Activated CD4-positive, CD25-positive, alpha-beta regulatory T cell (primary cell): ENCODE measurements around the gene LDAF1.
"Not testable (repeated sequence)": the region's sequence is repeated elsewhere in the genome, so short reads cannot be mapped to it uniquely, and the experiment has no call there.

Source experiments
- DNase-seq, 4 experiments: peaks; one replicate each; lab custom pipeline; 2025; lab: John Stamatoyannopoulos, UW

Gene LDAF1

DNA sequence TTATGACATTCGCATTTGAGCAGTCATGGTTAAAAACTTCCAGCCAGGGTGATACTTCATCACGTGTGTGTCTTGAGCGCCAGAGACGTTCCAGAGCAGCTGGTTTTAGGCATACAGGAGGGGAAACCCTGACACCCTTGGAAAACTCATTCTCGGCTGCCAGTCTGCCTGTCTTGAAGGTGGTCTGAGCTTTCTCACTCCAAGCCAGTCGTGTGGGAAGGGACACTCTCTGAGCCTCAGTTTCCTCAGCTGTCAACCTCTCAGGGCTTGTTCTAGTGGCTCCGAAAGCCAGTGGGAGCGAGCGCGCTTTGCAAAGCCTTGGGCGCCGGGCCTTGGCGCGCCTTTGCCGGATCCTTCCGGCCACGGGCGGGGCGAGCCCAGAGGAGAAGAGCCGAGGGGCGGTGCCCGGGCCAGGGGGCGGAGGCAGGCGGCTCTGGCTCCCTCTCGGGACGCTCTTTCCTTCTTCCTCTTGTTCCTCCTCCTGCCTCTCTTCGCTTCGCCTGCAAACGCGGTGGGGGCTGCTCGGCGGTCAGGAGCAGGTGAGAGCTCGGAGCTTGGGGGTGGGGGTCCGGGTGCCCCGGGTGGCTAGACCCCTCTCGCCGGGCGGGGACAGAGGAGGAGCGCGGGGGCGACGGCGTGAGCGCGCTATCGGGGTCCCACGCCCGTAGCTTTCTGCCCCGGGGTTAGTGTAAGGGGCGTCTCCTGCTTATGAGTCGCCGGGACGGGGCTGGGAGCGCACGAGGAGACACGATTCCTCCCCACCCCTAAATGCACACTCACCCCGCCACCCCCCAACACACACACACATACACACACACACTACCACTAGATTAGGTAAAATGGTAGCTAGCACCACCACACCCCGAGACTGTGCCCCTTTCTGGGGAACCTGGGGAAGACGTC lies at the start of gene LDAF1:
LDAF1 (plus strand) TSS at position 467 of the 903 bp plus-strand sequence. CDS start 2,509 bp downstream, outside the sequence.
- DNase-seq = peak; percentile 65 to 73 (median 66)

- DNase-seq = not testable (repeated sequence)
These were observed 42.9 kb upstream of the LDAF1 start for GRCh38 chr16:21115551-21115950.

DNA sequence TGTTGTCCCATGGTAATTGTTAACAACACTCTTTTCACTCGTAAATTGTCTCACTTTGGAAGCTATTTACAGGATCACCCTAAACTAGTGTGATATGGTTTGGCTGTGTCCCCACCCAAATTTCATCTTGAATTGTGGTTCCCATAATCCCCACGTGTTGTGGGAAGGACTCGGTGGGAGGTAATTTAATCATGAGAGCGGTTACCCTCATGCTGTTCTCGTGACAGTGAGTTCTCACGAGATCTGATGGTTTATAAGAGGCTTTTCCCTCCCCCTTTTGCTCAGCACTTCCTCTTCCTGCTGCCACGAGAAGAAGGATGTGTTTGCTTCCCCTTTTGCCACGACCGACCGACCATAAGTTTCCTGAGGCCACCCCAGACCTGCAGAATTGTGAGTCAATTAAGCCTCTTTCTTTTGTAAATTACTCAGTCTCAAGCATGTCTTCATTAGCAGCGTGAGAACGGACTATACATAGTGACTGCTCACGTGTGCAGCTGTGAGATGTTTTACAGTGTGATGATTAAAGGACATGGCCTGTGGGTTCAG lies 42.3 kb upstream of the LDAF1 start:
- no peak for DNase-seq

GRCh38 chr16:21117567-21117966 lies 40.9 kb upstream of the LDAF1 start:
- no peak for DNase-seq

- no peak for DNase-seq
These were observed 37.4 kb upstream of the LDAF1 start for GRCh38 chr16:21120976-21121520.

DNA sequence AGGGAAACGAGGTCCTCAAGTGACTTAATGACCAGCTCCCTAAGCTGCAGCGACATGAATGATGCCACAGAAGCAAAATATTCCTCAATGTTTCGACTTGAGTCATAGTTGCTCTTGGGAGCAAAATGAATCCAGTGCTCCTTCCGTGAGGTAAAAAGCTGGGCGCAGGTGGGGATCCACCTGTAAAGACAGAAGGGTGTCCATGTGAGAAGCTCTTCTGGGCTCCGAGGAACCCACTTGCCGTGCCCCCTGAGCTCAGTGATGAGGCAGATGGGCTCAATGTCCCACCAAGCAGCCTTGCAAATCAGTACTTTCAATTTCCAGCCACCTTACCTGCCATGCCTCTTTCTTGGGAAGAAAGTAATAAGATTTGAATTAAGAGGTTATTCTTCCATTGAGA lies 33.3 kb upstream of the LDAF1 start:
- no peak for DNase-seq

DNA sequence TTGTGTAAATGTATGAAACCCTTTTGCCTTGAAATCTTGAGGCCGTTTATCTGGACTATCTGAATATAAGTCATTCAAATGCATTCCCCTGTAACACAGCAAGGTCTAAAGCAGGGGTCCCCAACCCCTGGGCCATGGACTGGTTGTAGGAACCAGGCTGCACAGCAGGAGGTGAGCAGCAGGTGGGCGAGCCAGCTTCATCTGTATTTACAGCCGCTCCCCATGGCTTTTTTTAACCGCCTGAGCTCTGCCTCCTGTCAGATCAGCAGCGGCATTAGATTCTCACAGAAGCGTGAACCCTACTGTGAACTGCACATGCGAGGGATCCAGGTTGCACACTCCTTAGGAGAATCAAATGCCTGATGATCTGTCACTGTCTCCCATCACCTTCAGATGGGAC lies 32.0 kb upstream of the LDAF1 start:
- DNase-seq = no peak

DNA sequence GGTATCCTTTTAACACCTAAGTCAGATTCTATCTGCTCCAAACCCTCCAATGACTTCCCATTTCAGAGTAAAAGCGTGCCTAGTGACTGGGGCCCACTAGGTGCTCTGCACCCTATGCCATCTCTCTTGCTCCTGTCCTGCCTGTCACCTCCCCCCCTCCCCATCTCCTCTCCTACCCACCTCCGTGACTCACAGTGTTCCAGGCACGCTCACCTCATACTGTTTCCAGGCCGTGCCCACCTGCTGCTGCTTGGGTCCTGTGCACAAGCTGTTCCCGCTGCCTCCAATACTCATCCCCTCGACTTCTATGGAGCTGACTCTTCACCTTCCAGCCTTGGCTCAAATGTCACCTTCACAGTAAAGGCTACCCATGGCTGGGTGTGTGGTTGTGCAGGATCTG lies 29.5 kb upstream of the LDAF1 start:
- DNase-seq = no peak

- DNase-seq = no peak
These were observed 27.7 kb upstream of the LDAF1 start for GRCh38 chr16:21130811-21131210.

- DNase-seq = no peak
These were observed 24.4 kb upstream of the LDAF1 start for GRCh38 chr16:21134053-21134452.

GRCh38 chr16:21145738-21146137 lies 12.7 kb upstream of the LDAF1 start:
- DNase-seq = no peak

DNA sequence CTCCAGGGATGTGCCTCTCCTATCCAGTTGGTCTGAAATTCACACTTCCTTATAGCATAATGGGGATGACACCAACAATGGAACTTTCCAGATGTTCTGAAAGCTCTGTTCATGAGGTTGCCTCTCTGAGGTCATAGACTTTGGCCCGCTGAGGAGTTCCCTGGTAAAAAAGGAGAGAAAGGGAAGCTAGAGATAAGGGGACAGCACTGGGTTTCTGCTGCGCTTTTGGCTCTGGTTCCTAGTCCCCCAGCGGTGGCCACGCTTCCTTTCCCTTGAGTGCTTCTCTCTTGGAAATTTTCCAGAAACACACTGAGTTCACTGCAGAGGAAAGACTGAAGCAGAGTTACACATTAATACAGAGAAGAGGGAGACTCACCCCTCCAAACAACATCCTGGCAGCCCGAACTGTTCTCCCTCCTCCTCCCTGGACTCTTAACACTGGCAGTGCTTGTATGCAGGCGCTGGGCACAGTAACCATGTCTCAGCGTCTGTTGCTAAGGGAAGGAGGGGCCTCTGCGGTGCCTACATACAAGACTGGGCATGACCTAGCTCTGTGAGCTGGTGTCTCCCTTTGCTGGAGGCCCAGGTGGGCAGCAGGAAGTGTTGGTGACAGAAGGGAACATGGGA lies 8.0 kb upstream of the LDAF1 start, which contains the start of gene DNAH3:
DNAH3 (minus strand) TSS at position 472 of the 627 bp plus-strand sequence. CDS start 527 bp downstream, outside the sequence.
- no peak for DNase-seq

DNA sequence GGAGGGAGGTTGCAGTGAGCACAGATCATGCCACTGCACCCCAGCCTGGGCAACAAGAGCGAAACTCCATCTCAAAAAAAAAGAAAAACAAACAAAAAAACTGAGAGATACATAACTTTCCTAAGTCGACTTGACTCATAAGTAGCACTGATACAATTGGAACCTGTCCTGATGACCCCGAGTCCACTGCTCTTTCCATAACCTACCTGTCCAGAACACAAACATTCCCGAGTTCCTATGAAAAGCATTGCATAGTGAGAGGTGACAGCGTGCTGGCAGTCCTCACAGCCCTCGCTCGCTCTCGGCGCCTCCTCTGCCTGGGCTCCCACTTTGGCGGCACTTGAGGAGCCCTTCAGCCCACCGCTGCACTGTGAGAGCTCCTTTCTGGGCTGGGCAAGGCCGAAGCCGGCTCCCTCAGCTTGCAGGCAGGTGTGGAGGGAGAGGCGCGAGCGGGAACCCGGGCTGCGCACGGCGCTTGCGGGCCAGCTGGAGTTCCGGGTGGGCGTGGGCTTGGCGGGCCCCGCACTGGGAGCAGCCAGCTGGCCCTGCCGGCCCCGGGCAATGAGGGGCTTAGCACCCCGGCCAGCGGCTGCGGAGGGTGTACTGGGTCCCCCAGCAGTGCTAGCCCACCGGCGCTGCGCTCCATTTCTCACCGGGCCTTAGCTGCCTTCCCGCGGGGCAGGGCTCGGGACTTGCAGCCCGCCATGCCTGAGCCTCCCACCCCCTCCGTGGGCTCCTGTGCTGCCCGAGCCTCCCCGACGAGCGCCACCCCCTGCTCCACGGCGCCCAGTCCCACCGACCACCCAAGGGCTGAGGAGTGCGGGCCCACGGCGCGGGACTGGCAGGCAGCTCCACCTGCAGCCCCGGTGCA lies 6.1 kb upstream of the LDAF1 start:
- DNase-seq = not testable (repeated sequence)

DNA sequence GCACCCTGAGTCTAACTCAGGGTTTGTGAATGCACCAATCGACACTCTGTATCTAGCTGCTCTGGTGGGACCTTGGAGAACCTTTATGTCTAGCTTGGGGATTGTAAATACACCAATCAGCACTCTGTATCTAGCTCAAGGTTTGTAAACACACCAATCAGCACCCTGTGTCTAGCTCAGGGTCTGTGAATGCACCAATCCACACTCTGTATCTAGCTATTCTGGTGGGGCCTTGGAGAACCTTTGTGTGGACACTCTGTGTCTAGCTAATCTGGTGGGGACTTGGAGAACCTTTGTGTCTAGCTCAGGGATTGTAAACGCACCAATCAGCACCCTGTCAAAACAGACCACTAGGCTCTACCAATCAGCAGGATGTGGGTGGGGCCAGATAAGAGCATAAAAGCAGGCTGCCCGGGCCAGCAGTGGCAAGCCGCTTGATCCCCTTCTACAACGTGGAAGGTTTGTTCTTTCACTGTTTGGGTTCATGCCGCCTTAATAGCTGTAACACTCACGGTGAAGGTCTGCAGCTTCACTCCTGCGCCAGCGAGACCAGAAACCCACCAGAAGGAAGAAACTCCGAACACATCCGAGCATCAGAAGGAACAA lies 5.2 kb upstream of the LDAF1 start:
- DNase-seq = not testable (repeated sequence)

DNA sequence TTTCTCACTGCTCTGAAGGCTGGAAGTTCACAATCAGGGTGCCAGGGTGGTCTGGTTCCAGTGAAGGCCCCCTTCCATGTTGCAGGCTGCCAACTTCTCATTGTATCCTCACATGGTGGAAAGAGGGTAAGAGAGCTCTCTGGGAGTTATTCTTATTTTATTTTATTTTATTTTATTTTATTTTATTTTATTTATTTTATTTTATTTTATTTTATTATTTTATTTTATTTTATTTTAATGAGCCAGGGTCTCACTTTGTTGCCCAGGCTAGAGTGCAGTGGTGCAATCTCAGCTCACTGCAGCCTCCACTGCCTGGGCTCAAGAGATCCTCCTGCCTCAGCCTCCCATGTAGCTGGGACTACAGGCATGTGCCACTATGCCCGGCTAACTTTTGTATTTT lies 2.5 kb upstream of the LDAF1 start:
- not testable (repeated sequence) for DNase-seq

- no peak for DNase-seq
These were observed 1.6 kb upstream of the LDAF1 start for GRCh38 chr16:21156767-21157467.

DNA sequence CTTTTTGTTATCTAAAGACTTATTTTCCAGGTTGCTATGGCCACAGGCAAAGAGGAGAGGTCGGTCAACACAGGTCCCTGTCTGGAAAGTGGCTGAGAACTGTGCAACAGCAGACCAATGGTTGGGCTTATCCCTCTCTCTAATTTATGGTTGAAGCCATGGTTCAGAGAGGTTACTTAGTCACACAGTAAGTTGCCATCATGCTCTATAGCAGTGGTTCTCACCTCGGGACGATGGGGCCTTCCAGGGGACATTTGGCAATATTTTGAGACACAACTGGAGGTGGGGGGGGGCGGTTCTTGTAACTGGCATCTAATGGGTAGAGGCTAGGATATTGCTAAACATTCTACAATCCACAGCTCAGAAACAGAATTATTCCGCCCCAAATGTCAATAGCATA lies 842 bp upstream of the LDAF1 start:
- no peak for DNase-seq

- peak in 1 of 4 experiments; percentile 7 for DNase-seq
These were observed 942 bp downstream of the LDAF1 start for GRCh38 chr16:21159281-21159951.

- no peak for DNase-seq
These were observed 1.8 kb downstream of the LDAF1 start for GRCh38 chr16:21160276-21160675.

DNA sequence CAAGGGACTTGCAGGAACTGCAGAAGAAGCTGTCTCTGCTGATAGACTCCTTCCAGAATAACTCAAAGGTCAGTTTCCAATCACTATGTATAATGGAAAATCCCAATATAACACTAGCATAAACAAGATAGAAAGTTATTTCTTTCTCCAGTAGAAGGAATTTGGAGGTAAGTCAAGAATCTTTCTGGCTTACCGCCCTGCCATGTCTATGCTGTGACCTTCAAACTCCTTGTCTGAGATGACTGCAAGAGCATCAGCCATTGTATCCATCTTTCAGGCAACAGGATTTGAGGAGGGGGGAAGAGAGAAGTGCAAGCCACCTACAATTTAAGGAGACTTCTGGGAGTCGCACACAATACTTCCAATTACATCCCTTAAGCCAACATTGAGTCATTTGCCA lies 2.7 kb downstream of the LDAF1 start:
- DNase-seq = no peak
